LNCAP (cell line): ENCODE results near the gene TOLLIP.

Experiments used
- CTCF ChIP-seq: fragments of 450-650 bp; IDR thresholded peaks from 2 replicates; pipeline ENCODE4 v1.5.1; 2017; ENCODE audit warnings: mild to moderate bottlenecking

The TOLLIP gene

GRCh38 chr11:1297011-1297575 lies 12.3 kb downstream of the TOLLIP start:
- no peak for TF ChIP-seq CTCF

- TF ChIP-seq CTCF, result no peak
These were observed 13.1 kb downstream of the TOLLIP start for GRCh38 chr11:1296287-1296686.

- TF ChIP-seq CTCF, result no peak
These were observed 13.8 kb downstream of the TOLLIP start for GRCh38 chr11:1295591-1295990.

- TF ChIP-seq CTCF, result no peak
These were observed 14.3 kb downstream of the TOLLIP start for GRCh38 chr11:1295086-1295485.

GRCh38 chr11:1293619-1294015 lies 15.8 kb downstream of the TOLLIP start:
- TF ChIP-seq CTCF, result peak; percentile 41

- TF ChIP-seq CTCF, result no peak
These were observed 16.5 kb downstream of the TOLLIP start for GRCh38 chr11:1292644-1293618.

- TF ChIP-seq CTCF, result no peak
These were observed 17.3 kb downstream of the TOLLIP start for GRCh38 chr11:1292018-1292643.
